ENCODE results near the gene ZNF221. TPM values are rescaled to one million over a fixed set of nuclear protein-coding genes. Genes with fewer than 3 reads are reported as not detected.
"Not testable (repeated sequence)": the region's sequence is repeated elsewhere in the genome, so short reads cannot be mapped to it uniquely, and the experiment has no call there.

ZNF221 gene
- total RNA-seq, 1 experiment from 2014 or later, result 1.4 TPM

- Histone ChIP-seq H3K9me3 (peaks cover 32% of the 10 kb centered on the region), H3K4me3 (no peak overlapping the region), H3K27me3 (no peaks in the 10 kb centered on the region), H3K36me3 (no peaks in the 10 kb centered on the region)
- no peak for DNase-seq
Observed at GRCh38 chr19:43940719-43941118, 10.3 kb upstream of the ZNF221 start.

GRCh38 chr19:43941209-43941608 is 9.8 kb upstream of the ZNF221 start:
- Histone ChIP-seq H3K4me3 (no peak overlapping the region), H3K27me3 (no peaks in the 10 kb centered on the region), H3K9me3 (peaks cover 32% of the 10 kb centered on the region), H3K36me3 (no peaks in the 10 kb centered on the region)
- no peak for DNase-seq

GRCh38 chr19:43947412-43947811 is 3.6 kb upstream of the ZNF221 start:
- peaks cover 30% of the 10 kb centered on the region for H3K9me3 ChIP-seq
- DNase-seq, H3K4me3 ChIP-seq, H3K36me3 ChIP-seq, H3K27me3 ChIP-seq: not testable (repeated sequence)

GRCh38 chr19:43949803-43950202 is 1.2 kb upstream of the ZNF221 start:
- peaks cover 30% of the 10 kb centered on the region for H3K9me3 ChIP-seq
- not testable (repeated sequence) for H3K4me3 ChIP-seq, DNase-seq, H3K27me3 ChIP-seq, H3K36me3 ChIP-seq

GRCh38 chr19:43956827-43957226 is 5.8 kb downstream of the ZNF221 start:
- Histone ChIP-seq H3K4me3 (no peak overlapping the region), H3K9me3 (peaks cover 5% of the 10 kb centered on the region), H3K36me3 (no peaks in the 10 kb centered on the region; the same call in 1 of the 2 replicates), H3K27me3 (no peaks in the 10 kb centered on the region)
- DNase-seq, result no peak

- Histone ChIP-seq H3K9me3 (peaks cover 8% of the 10 kb centered on the region), H3K36me3 (no peaks in the 10 kb centered on the region; the same call in 1 of the 2 replicates), H3K4me3 (no peak overlapping the region), H3K27me3 (no peaks in the 10 kb centered on the region)
- no peak for DNase-seq
Observed at GRCh38 chr19:43957891-43958290, 6.9 kb downstream of the ZNF221 start.

- Histone ChIP-seq H3K36me3 (peaks cover 16% of the 10 kb centered on the region), H3K27me3 (no peaks in the 10 kb centered on the region), H3K9me3 (peaks cover 31% of the 10 kb centered on the region), H3K4me3 (no peak overlapping the region)
- no peak for DNase-seq
Observed at GRCh38 chr19:43960411-43960810, 9.4 kb downstream of the ZNF221 start.

GRCh38 chr19:43966079-43966694 is 15.2 kb downstream of the ZNF221 start:
- no peak for DNase-seq
- H3K9me3 ChIP-seq, result peaks cover 71% of the 10 kb centered on the region
- peaks cover 44% of the 10 kb centered on the region for H3K36me3 ChIP-seq

GRCh38 chr19:43976732-43977131 is 25.7 kb downstream of the ZNF221 start:
- Histone ChIP-seq H3K27me3 (no peaks in the 10 kb centered on the region), H3K9me3 (peaks cover 47% of the 10 kb centered on the region), H3K36me3 (no peaks in the 10 kb centered on the region), H3K4me3 (no peak overlapping the region)
- no peak for DNase-seq

More at GRCh38 chr19:43966079-43966694, 15.2 kb downstream of the ZNF221 start:
- Histone ChIP-seq H3K27me3 (no peaks in the 10 kb centered on the region), H3K4me3 (no peak overlapping the region)

GRCh38 chr19:43983544-43983911 is 32.5 kb downstream of the ZNF221 start:
- Histone ChIP-seq H3K36me3 (no peaks in the 10 kb centered on the region), H3K4me3 (peak overlapping the region; percentile 63)

GRCh38 chr19:43983912-43984686 is 33.1 kb downstream of the ZNF221 start, which contains the start of gene ZNF155:
Gene ZNF155, plus strand, starts transcription at chr19:43984188. Its CDS starts 4,356 bp downstream, at chr19:43988544.
- peak; percentile 93 for DNase-seq
- Histone ChIP-seq H3K9me3 (peaks cover 6% of the 10 kb centered on the region), H3K27me3 (no peaks in the 10 kb centered on the region), H3K36me3 (no peaks in the 10 kb centered on the region), H3K4me3 (peak within 1 kb of the TSS; percentile 63)

More at GRCh38 chr19:43983544-43983911, 32.5 kb downstream of the ZNF221 start:
- Histone ChIP-seq H3K27me3 (no peaks in the 10 kb centered on the region), H3K9me3 (peaks cover 9% of the 10 kb centered on the region)
- DNase-seq, result no peak

GRCh38 chr19:43984687-43985000 is 33.6 kb downstream of the ZNF221 start:
- Histone ChIP-seq H3K27me3 (no peaks in the 10 kb centered on the region), H3K36me3 (no peaks in the 10 kb centered on the region), H3K9me3 (peaks cover 6% of the 10 kb centered on the region; the same call in 1 of the 2 replicates), H3K4me3 (peak overlapping the region; percentile 63)
- no peak for DNase-seq

- Histone ChIP-seq H3K4me3 (no peak overlapping the region), H3K36me3 (peaks cover 5% of the 10 kb centered on the region), H3K9me3 (peaks cover 6% of the 10 kb centered on the region), H3K27me3 (no peaks in the 10 kb centered on the region)
- peak; percentile 72 for DNase-seq
Observed at GRCh38 chr19:43997631-43998290, 46.7 kb downstream of the ZNF221 start.

GRCh38 chr19:44002212-44002565 is 51.2 kb downstream of the ZNF221 start:
- peaks cover 12% of the 10 kb centered on the region for H3K9me3 ChIP-seq
- H3K36me3 ChIP-seq, result peaks cover 6% of the 10 kb centered on the region
- no peaks in the 10 kb centered on the region for H3K27me3 ChIP-seq
- peak overlapping the region; percentile 96 for H3K4me3 ChIP-seq
- DNase-seq, result no peak

- Histone ChIP-seq H3K36me3 (peaks cover 12% of the 10 kb centered on the region), H3K27me3 (no peaks in the 10 kb centered on the region)
Observed at GRCh38 chr19:44002566-44003460, 51.8 kb downstream of the ZNF221 start, which contains the start of gene ZNF230. Gene ZNF230, plus strand, starts transcription at chr19:44002957. Its CDS starts 4,122 bp downstream, at chr19:44007079.

GRCh38 chr19:44003461-44004009 is 52.5 kb downstream of the ZNF221 start:
- Histone ChIP-seq H3K27me3 (no peaks in the 10 kb centered on the region), H3K36me3 (peaks cover 19% of the 10 kb centered on the region), H3K9me3 (peaks cover 8% of the 10 kb centered on the region), H3K4me3 (peak overlapping the region; percentile 96)
- DNase-seq, result no peak

More at GRCh38 chr19:44002566-44003460, 51.8 kb downstream of the ZNF221 start, which contains the start of gene ZNF230:
- H3K4me3 ChIP-seq, result peak within 1 kb of the TSS; percentile 96
- H3K9me3 ChIP-seq, result peaks cover 10% of the 10 kb centered on the region
- peak; percentile 95 for DNase-seq

All from MG63 (cell line).